Erythroblast (primary cell): ENCODE results near the gene ARTN.

Source experiments
- DNase-seq, 2 experiments: peaks; one replicate each; lab custom pipeline; 2025; lab: John Stamatoyannopoulos, UW
- GATA1 ChIP-seq: IDR thresholded peaks from 2 replicates; pipeline ENCODE4 v1.6.1; 2011; ENCODE audit warnings: low read depth, mild to moderate bottlenecking, control low read depth, low read length, moderate library complexity
- POLR2A ChIP-seq: IDR thresholded peaks from 2 replicates; pipeline ENCODE4 v1.6.1; 2011; ENCODE audit warnings: mild to moderate bottlenecking, low read length

Gene ARTN

DNA sequence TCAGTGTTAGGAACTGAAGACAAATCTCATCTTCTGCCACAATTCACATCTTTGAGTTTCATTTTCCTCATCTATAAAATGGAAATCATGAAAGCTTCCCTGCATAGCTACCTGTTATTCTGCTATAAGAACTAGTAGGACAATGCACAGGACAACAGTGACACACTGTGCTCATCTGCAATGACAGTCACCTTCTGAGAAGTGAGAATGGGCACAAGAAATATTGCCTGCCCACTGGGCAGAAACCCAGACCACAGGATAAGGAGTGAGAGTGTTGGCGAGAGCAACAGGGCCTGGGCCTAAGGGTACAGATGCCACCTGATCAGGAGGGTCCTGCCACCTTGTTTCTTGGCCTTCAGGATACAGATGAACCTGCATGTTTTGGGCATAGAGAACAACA, 23.3 kb upstream of the ARTN start:
- TF ChIP-seq POLR2A (no peak), GATA1 (no peak)
- no peak for DNase-seq

DNA sequence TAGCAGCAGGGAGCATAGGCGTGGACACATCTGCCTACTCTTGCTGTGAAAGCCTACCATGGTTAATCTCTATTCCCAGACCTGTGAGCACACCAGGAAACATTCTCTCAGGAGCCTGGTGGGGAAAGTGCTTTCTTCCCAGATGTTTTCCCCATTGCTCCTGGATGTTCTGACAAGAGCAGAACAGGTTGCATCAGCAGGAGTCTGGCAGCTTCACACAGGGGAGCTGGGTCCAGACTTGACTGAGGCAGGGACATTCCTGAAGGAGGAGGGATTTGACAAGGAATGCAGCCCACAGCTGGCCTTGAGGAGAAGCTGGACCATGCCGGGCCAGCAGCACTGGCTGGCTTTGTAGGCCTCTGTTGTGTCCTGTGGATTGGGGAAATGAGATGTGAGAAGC, 21.0 kb upstream of the ARTN start:
- no peak for TF ChIP-seq POLR2A
- TF ChIP-seq GATA1: no peak
- no peak for DNase-seq

DNA sequence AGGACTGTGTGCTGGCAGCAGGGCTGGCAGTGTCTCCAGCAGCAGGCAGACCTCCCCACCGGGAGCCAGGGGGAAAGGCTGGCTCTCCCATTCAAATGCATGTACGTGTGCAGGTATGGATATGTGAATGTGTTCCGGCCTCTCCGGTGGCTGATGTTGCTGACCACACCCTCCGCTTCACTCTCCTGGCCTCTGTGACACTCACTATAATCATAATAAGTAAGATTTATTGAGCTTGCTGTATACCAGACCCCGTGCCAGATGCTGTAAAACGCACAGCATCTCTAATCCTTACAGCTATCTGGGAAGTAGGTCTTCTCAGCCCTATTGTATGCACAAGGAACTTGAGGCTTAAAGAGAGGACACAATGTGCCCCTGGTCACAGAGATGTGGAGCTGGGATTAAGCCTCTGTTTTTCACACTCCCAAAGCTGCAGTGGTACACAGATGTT, 20.5 kb upstream of the ARTN start:
- no peak for DNase-seq
- TF ChIP-seq GATA1: no peak
- no peak for TF ChIP-seq POLR2A

DNA sequence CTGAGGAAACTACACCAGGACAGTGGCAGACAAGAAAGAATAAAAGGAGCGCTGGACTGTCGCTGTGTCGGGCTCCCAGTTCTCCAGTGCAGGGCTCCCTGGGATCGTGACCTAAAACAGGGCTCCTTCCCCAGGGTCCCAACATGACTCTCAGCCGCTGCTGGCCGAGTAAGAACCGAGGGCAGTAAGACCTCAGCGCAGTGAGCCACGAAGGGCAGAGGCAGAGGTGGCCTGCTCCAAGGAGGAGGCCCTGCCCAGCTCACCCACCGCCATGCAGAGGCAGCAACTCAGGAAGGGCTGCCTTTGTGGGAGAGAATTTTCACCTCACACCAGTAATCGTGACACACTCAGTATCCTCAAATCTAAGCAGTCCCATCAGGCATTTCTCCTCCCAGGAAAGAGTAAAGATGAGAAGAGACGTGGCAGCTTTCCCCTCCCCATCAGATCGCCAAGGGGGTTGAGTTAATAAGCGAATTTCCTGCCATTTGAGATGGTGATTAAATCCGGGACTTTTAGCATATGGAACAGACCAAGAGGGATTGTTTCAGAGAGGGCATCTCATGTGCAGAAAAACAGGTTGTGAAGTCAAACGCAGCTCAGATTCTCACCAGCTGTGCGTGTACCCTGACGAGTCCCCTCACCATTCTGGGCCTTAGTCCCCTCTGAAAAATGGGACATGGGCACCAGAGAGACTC, 19.8 kb upstream of the ARTN start:
- DNase-seq: no peak
- no peak for TF ChIP-seq POLR2A
- TF ChIP-seq GATA1: no peak

DNA sequence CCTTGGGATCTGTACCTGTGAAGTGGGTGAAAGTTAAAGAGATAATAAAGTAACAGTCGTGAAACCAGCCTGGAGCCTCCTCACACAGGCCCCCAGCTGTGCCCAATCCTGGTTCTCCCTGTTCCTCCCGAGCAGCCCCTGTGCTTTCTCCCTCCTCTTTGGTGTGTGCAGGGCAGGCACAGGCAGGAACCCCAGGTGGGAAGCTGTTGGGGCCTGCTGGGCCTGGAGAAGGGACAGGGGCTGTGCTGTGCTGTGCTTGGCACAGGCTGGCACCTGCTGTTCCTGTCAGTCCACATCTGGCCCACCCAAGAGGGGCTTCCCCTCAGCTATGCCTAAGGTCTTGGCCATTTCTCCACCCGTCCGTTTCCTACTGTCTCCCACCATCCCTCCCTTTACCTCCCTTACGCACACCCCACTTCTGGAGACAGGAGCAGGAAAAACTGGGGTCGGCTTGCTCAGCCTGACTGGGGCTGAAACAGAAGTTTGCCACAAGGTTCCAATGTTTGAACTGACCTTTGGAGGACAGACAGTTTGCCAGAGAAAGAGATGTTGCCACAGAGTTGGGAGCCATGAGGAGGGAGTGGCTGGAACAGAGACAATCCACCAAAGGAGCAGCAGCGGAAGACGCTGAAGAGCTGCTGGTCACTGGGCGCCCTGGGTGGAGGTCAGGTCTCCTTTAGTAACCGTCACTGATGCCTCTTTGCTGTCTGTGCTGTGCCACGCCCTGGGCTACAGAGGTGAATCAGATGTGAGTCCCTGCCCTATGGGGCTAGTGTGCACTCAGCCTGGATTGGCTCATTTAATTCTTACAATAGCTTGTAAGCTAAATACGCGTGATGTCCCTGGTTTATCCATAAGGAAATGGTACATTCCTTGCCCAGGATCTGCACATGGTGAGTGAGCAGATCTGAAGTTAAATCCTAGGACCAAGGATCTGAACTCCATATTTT, 18.8 kb upstream of the ARTN start:
- TF ChIP-seq POLR2A (no peak), GATA1 (no peak)
- DNase-seq: no peak

DNA sequence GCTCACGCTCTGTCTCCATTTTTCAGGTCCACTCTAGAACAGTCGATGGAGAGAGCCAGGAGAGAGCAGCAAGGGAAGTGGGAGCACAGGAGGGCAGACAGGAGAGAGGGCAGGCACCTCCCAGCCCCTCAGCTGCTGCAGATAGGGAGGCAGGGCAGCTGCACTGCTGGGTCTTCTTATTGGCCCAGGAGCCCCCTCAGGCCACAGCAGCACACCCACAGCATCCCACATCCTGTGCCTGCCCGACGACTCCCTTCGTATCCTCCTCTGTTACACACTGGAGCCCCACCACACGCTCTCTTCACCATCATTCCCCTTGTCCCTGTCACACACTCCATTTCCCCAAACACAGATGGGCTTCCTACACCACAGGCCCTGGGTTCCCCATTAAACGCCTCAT, 13.7 kb upstream of the ARTN start:
- DNase-seq: no peak
- no peak for TF ChIP-seq GATA1
- TF ChIP-seq POLR2A: no peak

DNA sequence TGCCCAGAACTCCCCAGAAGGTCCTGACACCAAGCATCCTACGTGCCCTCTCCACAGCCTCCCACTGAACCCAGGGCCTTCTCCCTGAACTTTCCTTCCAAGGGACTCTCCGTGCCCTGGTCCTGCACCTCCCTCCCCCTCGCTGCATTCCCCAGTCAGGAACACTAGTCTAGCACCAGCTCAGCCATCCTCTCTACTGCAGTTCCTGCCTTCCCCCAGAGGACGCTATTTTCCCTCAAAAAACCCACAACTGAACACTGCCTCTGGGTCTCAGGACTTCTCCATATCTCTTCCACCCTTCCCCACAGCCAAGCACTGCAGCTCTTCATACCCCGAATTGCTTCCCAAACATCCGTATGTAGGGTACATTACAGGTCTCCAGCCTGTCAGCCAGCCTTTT, 12.6 kb upstream of the ARTN start:
- TF ChIP-seq GATA1 (no peak), POLR2A (no peak)
- no peak for DNase-seq

DNA sequence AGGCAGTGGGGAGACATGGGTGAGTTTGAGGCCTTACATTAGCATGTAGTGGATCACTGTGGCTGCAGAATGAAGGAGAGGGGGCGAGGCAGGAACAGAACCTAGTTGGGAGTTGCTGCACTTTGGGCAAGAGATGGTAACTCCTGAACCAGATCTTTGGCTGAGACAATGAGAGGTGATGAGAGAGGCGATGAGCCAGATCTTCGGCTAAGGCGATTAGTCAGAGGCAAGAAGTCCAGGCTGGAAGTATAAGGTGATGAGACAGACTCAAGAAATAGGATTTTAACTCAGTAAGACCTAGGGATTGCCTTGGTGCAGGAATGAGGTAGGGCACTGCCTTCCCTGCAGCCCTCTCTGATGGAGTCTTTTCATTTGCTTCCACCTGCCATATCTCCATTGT, 9.1 kb upstream of the ARTN start:
- no peak for TF ChIP-seq POLR2A
- TF ChIP-seq GATA1: no peak
- DNase-seq: no peak

DNA sequence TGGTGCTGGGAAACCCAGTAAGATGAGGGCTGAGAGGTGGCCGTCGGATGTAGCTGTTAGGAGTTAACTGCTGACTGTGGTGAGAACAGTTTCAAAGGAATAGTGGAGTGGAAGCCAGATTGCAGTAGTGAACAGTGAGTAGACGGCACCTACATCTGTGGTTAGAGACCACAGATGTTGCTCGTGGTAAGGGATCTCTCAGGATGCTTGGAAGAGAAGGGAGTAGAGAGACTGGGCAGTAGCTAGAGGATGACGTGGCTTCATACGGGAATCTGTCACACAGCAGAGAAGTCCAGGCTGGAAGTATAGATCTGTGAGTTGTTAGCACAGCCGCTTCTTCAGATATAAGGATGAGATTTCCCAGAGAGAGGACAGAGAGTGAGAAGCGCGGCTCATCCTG, 7.8 kb upstream of the ARTN start:
- no peak for TF ChIP-seq POLR2A
- TF ChIP-seq GATA1: no peak
- no peak for DNase-seq

DNA sequence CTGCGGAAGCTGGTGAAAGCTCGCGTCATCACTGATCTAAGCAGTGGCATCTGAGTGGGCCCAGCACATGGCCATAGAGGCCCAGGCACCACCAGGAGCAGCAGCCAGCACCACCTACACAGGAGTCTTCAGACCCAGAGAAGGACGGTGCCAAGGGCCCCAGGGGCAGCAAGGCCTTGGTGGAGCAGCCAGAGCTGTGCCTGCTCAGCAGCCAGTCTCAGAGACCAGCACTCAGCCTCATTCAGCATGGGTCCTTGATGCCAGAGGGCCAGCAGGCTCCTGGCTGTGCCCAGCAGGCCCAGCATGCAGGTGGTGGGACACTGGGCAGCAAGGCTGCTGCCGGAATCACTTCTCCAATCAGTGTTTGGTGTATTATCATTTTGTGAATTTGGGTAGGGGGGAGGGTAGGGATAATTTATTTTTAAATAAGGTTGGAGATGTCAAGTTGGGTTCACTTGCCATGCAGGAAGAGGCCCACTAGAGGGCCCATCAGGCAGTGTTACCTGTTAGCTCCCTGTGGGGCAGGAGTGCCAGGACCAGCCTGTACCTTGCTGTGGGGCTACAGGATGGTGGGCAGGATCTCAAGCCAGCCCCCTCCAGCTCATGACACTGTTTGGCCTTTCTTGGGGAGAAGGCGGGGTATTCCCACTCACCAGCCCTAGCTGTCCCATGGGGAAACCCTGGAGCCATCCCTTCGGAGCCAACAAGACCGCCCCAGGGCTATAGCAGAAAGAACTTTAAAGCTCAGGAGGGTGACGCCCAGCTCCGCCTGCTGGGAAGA, 3.2 kb upstream of the ARTN start:
- TF ChIP-seq POLR2A: no peak
- no peak for TF ChIP-seq GATA1
- peak; percentile 26 to 58 for DNase-seq

DNA sequence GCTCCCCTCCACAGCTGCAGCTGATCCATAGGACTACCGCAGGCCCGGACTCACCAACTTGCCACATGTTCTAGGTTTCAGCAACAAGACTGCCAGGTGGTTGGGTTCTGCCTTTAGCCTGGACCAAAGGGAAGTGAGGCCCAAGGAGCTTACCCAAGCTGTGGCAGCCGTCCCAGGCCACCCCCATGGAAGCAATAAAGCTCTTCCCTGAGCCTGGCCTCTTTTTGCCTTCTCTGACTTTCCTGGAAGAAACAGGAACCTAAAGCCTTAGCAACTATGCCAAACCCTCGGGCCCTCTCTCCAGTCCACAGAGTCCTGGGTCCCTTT, 2.7 kb upstream of the ARTN start:
- TF ChIP-seq POLR2A (no peak), GATA1 (no peak)
- no peak for DNase-seq

DNA sequence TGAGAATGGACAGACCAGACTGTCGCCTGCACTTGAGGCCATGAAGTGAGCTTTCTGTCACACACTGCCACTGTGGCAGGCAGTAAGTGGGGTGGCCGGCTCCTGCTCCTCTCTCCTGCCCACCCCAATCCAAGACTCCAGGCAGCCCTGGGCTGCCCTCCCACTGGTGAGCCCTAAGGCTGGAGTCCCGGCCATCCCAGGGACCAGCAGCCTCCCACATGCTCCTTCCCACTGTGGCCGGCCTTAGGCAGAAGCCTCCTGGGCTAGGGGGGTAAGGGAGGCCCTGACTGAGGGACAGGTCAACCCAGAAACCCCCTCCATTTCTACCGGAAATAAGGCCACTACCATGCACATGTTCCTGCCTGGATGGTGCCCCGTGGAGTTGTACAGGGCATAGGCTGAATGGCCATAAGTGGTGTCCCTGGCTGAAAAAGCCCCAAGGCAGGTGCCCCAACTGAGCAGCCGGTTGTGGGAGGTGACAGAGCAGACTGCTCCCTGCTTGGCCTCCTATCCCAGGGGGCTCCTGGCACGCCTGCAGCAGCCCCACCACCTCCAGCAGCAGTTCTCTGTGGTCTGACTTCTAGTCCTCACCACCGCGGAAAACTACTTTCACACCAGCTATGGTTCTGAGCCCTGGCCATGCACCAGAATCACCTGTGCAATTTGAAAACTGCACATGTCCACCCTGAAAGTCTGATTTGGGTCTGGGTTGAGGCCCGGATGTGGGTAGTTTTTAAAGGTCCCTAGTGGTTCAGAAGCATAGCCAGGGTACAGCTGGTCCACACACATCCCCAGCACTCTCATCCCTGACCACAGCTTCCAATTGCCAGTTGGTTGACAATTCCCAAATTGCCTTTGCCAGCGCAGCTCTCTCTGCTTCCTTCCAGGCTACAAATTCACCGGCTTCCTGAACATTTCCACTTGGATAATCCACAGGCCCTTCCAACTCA, 1.6 kb upstream of the ARTN start:
- DNase-seq: no peak
- TF ChIP-seq GATA1: no peak
- TF ChIP-seq POLR2A: no peak
